Medulla oblongata (tissue), 1 donor: ENCODE results near the gene NDUFA8.
"Not testable (repeated sequence)": the region's sequence is repeated elsewhere in the genome, so short reads cannot be mapped to it uniquely, and the experiment has no call there.

Source experiments
- DNase-seq: peaks from one replicate; pipeline ENCODE4 v3.0.0-alpha.2; 2015; ENCODE audit errors: extremely low spot score

The NDUFA8 gene

GRCh38 chr9:122121391-122121790 lies 38.2 kb downstream of the NDUFA8 start:
- no peak for DNase-seq

- DNase-seq = no peak
Observed at GRCh38 chr9:122120316-122121071, 39.1 kb downstream of the NDUFA8 start.

DNA sequence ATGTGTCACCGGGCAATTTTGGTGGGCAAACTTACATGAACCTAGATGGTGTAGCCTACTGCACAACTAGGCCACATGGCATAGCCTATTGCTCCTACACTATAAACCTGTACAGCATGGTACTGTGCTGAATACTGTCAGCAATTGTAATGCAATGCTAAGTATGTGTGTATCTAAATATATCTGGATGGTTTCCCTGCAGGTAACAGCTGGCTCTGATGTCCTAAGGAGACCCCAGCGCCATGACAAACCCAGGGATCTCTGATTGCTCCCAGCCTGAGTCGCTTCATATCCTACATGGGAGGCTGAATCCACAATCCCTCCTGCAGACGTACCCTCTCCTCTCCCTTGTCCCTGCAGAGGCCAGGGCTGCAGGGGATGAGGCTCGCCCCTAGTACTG lies 39.9 kb downstream of the NDUFA8 start:
- DNase-seq = no peak

- DNase-seq = no peak
Observed at GRCh38 chr9:122119166-122119521, 40.4 kb downstream of the NDUFA8 start.

DNA sequence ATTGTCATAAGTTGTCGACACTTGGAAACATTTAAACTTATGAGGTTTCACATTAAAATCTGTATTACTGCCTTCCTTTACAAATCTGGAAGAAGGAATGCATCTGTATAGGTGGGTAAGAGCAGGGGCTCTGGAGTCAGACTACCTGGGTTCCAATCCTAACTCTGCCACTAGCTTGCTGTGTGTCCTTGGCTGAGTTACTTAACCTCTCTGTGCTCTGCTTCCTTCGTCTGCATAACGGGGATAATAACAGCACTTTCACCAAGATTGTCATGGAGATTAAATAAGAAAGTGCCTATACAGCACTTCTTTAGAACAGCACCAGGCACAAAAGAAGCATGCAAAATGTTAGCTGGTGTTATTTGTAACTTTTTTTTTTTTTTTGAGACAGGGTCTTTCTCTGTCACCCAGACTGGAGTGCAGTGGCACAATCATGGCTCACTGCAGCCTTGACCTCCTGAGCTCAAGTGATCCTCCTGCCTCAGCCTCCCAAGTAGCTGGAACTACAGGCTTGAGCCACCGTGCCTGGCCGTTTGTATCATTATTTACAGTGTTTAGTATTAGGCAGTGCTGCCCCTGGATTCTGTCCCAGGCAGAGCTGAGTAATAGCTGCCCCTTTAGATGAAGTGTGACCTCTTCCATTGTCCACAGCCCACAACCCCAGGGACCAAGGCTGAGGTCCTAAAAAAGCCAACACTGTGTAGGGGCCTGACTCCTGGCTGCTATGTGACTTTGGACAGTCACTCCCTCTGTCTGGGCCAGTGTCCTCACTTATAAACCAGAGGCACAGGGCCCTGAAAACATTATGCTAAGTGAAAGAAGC lies 41.0 kb downstream of the NDUFA8 start:
- no peak for DNase-seq

DNA sequence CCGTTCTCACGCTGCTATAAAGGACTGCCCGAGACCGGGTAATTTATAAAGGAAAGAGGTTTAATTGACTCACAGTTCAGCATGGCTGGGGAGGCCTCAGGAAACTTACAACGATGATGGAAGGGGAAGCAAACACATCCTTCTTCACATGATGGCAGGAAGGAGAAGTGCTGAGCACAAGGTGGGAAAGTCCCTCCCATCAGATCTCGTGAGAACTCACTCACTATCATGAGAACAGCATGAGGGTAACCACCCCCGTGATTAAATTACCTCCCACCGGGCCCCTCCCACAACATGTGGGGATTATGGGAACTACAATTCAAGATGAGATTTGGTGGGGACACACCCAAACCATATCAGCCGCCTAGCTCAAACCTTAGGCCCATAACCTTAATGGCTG lies 42.3 kb downstream of the NDUFA8 start:
- not testable (repeated sequence) for DNase-seq

GRCh38 chr9:122116448-122117173 lies 43.0 kb downstream of the NDUFA8 start:
- DNase-seq = no peak

DNA sequence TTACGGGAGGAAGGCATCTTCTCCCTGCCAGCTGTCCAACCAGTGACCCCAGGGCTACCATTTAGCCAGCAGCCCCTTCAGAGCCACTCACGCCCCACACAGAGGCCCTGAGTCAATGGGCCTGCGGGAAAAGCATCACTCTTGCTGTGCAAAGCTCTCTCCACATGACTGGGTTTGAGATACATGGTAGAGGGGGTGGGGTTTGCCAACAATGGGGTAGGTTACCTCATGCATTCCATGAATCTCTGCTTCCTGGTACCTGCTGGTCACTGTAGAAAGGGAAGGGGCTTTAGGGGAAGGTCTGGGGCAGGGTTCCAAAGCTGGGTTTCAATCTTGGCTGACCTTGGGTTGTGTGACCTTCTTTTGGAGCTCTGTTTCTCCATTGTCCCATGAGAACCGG lies 43.5 kb downstream of the NDUFA8 start:
- DNase-seq = no peak

GRCh38 chr9:122115176-122116035 lies 44.2 kb downstream of the NDUFA8 start:
- no peak for DNase-seq

DNA sequence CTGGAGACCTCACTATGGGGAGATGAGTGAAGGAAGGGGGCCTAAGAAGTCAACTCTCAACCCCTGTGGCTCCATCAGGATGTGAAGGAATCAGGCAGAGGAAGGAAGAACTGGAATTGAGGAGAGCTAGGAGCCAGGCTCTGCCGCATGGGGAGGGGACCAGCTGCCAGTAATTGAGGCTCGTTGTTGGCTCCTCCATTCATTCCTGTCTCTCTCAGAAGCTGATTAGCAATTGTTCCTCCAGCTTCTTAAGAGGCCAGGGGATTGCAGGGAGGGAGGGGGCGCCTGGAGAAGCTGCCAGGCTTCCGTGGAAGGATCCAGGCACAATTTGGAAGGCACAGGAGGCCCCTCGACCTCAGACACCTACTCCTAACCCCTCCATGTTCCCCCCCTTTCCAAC lies 46.0 kb downstream of the NDUFA8 start:
- no peak for DNase-seq

- no peak for DNase-seq
Observed at GRCh38 chr9:122112238-122112637, 47.3 kb downstream of the NDUFA8 start.

DNA sequence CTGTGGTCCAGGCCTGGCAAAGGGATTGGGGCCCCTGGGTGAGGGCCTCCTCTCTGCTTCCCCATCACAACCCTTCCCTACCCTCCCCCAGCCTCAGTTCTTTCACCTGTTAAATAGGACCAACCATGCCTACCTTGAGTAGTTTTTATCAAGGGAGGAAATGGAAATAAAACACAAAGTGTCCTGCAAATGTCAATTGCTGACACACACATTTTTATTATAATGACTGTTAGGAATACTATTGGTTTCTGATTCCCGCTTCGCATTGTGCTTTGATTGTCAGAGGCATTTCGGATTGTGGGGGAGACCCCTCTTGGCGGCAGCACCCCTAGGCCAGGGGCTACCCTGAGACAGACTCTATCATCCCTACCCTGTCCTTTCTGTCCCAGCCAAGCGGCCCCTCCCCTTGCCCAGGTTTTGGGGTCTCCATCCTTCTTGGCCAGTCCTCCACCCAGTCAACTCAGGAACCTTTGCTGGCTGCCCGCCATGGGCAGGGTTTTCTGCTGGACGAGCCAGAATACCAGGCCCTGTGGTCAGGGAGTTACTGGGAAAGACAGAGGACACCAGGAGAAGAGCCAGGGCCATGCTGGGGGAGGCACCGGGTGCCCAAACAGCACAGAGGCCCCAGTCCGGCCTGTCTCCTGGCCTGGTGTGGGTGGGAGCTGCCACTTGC lies 48.0 kb downstream of the NDUFA8 start:
- DNase-seq = no peak

- DNase-seq = no peak
Observed at GRCh38 chr9:122110100-122110833, 49.3 kb downstream of the NDUFA8 start.

DNA sequence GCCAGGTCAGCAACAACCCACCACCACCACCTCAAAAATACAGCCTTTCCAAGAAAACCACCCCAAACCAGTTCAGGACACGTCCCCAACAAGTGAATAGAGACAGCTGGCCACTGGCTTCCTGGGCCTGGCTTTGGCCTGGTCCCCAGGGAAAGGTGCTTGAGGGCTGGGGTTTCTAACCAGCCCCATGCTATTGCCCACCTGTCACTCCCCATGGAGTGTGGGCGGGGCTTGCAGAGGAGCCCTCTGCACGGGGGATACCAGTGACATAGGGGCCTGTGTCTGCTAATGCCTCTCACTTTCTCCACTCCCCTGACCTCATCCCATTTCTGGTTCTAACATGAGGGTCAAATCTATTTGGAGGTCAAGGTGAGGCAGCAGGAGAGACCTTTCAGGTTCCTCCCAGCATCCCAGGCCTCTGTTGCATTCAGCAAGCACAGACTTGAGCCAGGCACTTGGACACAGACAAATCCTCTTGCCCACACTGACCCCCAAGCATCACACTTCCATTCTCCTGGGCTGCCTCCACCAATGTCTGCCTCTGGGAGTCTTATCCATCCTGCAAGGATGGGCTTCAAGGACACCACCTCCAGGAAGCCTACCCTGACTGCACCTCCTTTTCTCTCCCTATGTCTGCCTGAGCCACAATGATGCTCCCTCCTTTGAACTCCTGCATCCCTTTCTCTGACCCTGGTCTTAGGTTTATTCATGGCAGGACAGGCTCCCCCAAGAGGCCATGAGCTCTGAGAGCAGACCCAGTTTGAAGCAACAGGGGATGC lies 50.4 kb downstream of the NDUFA8 start:
- DNase-seq = no peak

GRCh38 chr9:122107291-122107805 lies 52.2 kb downstream of the NDUFA8 start:
- no peak for DNase-seq

DNA sequence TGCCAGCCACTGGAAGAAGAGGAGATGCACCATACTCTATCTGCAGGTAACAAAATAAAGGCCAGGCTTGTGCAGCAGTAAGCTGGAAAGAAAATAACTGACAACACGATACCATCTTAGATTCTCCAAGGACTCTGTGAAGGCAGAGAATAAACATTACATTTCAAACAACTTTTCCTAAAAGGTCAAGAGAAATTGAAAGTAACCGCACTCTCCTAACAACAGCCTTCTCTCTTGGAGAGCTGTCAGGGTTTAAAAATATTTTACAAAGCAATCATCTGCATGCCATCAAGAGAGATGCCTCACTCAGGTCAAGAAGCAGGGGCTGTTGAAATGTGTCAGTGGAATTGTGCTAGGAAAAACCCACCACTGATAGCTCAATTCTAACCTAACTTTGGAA lies 53.0 kb downstream of the NDUFA8 start:
- no peak for DNase-seq

DNA sequence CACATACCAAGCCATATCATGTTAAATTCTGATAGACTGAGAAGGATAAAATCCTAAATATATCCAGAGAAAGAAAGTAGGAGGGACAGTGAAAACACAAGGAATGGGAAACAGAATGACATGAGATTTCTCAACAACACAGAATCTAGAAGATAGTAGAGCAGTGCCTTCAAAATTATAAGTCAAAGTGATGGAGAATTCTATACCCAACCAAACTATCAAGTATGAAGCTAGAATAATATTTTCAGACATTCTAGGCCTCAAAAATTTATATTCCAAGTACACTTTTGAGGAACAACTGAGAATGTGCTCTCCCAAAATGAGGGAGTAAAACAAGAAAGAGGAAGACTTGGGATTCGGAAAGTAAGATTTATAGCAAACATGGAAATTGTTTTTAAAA lies 55.6 kb downstream of the NDUFA8 start:
- DNase-seq = no peak

GRCh38 chr9:122102156-122102555 lies 57.4 kb downstream of the NDUFA8 start:
- no peak for DNase-seq

- no peak for DNase-seq
Observed at GRCh38 chr9:122100756-122101155, 58.8 kb downstream of the NDUFA8 start.
